ENCODE data around the gene WWOX.

Gene WWOX

DNA sequence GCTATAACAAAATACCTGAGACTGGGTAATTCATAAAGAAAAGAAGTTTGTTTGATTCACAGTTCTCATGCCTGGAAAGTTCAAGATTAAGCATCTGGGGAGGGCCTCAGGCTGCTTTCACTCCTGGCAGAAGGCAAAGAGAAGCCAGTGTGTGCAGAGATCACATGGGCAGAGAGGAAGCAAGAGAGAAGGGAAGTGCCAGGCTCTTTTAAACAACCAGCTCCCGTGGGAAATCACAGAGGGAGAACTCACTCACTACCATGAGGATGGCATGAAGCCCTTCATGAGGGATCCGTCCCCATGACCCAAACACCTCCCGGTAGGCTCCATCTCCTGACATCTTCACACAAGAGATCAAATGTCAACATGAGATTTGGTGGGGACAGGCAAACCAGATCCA lies 999.5 kb downstream of the WWOX start:
- Histone ChIP-seq H3K9me3 (replicated peaks; ENCODE audit: insufficient read depth, low read length) (no peaks in the 10 kb centered on the region), H3K4me1 (ENCODE audit: low read length) (no peaks in the 10 kb centered on the region), H3F3A (ENCODE audit: insufficient read depth, low read length) (no peaks in the 10 kb centered on the region), H3K4me2 (ENCODE audit: low read depth, low read length) (no peak overlapping the region), H3K27ac (ENCODE audit: low read length) (no peak overlapping the region), H3K27me3 (replicated peaks; ENCODE audit: insufficient read depth, low read length) (no peaks in the 10 kb centered on the region), H3K9ac (ENCODE audit: low read length) (no peak overlapping the region), H3K9me2 (replicated peaks; ENCODE audit: insufficient read depth, low read length) (no peaks in the 10 kb centered on the region), H2AFZ (ENCODE audit: low read length) (no peak overlapping the region), H4K20me1 (ENCODE audit: insufficient read depth, low read length) (no peaks in the 10 kb centered on the region), H3K79me2 (ENCODE audit: low read length) (no peaks in the 10 kb centered on the region), H3K4me3 (ENCODE audit: low read length) (no peak overlapping the region), H3K36me3 (replicated peaks; ENCODE audit: insufficient read depth, low read length) (no peaks in the 10 kb centered on the region)
- TF ChIP-seq EZH2phosphoT487 (IDR thresholded peaks at IDR 0.05; ENCODE audit: low read length) (no peak), EZH2 (optimal IDR thresholded peaks at IDR 0.05; ENCODE audit: low read depth, low read length) (no peak)
- TF ChIP-seq, protein P1, sequence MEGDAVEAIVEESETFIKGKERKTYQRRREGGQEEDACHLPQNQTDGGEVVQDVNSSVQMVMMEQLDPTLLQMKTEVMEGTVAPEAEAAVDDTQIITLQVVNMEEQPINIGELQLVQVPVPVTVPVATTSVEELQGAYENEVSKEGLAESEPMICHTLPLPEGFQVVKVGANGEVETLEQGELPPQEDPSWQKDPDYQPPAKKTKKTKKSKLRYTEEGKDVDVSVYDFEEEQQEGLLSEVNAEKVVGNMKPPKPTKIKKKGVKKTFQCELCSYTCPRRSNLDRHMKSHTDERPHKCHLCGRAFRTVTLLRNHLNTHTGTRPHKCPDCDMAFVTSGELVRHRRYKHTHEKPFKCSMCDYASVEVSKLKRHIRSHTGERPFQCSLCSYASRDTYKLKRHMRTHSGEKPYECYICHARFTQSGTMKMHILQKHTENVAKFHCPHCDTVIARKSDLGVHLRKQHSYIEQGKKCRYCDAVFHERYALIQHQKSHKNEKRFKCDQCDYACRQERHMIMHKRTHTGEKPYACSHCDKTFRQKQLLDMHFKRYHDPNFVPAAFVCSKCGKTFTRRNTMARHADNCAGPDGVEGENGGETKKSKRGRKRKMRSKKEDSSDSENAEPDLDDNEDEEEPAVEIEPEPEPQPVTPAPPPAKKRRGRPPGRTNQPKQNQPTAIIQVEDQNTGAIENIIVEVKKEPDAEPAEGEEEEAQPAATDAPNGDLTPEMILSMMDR (IDR thresholded peaks at IDR 0.05; ENCODE audit: low read length), result no peak
- DNase-seq, result no peak

DNA sequence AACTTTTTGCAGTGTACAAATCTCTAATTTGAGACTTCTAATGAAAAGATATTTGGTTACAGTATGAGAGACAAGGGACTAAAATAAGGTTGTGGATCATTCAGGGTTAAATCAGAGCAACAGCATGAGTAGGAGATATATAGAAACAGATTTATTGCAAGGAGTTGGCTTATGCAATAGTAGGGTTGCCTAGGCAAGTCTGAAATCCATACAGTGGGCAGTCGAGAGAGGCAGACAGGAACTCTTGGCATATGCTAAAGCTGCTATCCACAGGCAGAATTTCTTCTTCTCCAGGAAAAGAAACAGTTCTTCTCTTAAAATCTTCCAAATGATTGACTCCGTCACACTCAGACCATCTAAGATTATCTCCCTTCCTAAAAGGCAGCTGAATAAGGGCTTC lies 1000.3 kb downstream of the WWOX start:
- H4K20me1 ChIP-seq (ENCODE audit: insufficient read depth, low read length), result no peaks in the 10 kb centered on the region
- TF ChIP-seq, protein P1 (IDR thresholded peaks at IDR 0.05; ENCODE audit: low read length), result no peak
- TF ChIP-seq EZH2 (optimal IDR thresholded peaks at IDR 0.05; ENCODE audit: low read depth, low read length) (no peak), EZH2phosphoT487 (IDR thresholded peaks at IDR 0.05; ENCODE audit: low read length) (no peak)

DNA sequence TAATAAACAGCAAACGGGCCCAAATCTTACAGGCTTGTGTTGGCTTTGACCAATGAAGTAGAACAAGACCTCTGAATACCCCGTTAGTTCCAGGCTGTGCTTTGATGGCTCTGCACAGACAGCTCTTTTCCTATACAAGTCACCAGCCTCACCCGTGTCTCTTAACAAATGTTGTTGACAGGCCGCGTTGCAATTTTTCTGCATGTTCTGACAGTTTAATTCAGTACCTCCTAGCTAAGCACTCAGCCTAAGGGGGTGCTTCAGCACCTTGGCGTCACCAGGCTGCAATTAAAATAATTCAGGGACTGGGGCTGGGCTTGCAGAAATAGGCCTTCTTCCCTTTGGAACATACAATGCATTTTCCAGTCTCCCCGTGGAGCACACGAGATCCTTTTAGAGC lies 1001.0 kb downstream of the WWOX start:
- no peak overlapping the region for H3K4me2 ChIP-seq (ENCODE audit: low read depth, low read length)
- no peaks in the 10 kb centered on the region for H3K9me2 ChIP-seq (replicated peaks; ENCODE audit: insufficient read depth, low read length)
- no peak overlapping the region for H3K9ac ChIP-seq (ENCODE audit: low read length)
- H3K27ac ChIP-seq (ENCODE audit: low read length), result no peak overlapping the region
- TF ChIP-seq EZH2 (optimal IDR thresholded peaks at IDR 0.05; ENCODE audit: low read depth, low read length) (no peak), EZH2phosphoT487 (IDR thresholded peaks at IDR 0.05; ENCODE audit: low read length) (no peak)
- TF ChIP-seq, protein P1 (IDR thresholded peaks at IDR 0.05; ENCODE audit: low read length), result no peak
- H3K4me1 ChIP-seq (ENCODE audit: low read length), result no peaks in the 10 kb centered on the region
- no peaks in the 10 kb centered on the region for H3K79me2 ChIP-seq (ENCODE audit: low read length)
- no peak for DNase-seq
- H4K20me1 ChIP-seq (ENCODE audit: insufficient read depth, low read length), result no peaks in the 10 kb centered on the region
- H3K27me3 ChIP-seq (replicated peaks; ENCODE audit: insufficient read depth, low read length), result no peaks in the 10 kb centered on the region
- H3K4me3 ChIP-seq (ENCODE audit: low read length), result no peak overlapping the region
- H3F3A ChIP-seq (ENCODE audit: insufficient read depth, low read length), result no peaks in the 10 kb centered on the region
- no peaks in the 10 kb centered on the region for H3K9me3 ChIP-seq (replicated peaks; ENCODE audit: insufficient read depth, low read length)
- no peaks in the 10 kb centered on the region for H3K36me3 ChIP-seq (replicated peaks; ENCODE audit: insufficient read depth, low read length)
- no peak overlapping the region for H2AFZ ChIP-seq (ENCODE audit: low read length)

More for the DNA sequence above, 1000.3 kb downstream of the WWOX start:
- Histone ChIP-seq H3K9me3 (replicated peaks; ENCODE audit: insufficient read depth, low read length) (no peaks in the 10 kb centered on the region), H3K79me2 (ENCODE audit: low read length) (no peaks in the 10 kb centered on the region), H3K27me3 (replicated peaks; ENCODE audit: insufficient read depth, low read length) (no peaks in the 10 kb centered on the region), H2AFZ (ENCODE audit: low read length) (no peak overlapping the region), H3K9me2 (replicated peaks; ENCODE audit: insufficient read depth, low read length) (no peaks in the 10 kb centered on the region), H3F3A (ENCODE audit: insufficient read depth, low read length) (no peaks in the 10 kb centered on the region), H3K9ac (ENCODE audit: low read length) (no peak overlapping the region), H3K4me1 (ENCODE audit: low read length) (no peaks in the 10 kb centered on the region), H3K36me3 (replicated peaks; ENCODE audit: insufficient read depth, low read length) (no peaks in the 10 kb centered on the region), H3K4me3 (ENCODE audit: low read length) (no peak overlapping the region), H3K4me2 (ENCODE audit: low read depth, low read length) (no peak overlapping the region), H3K27ac (ENCODE audit: low read length) (no peak overlapping the region)
- DNase-seq, result no peak

All from MM.1S (cell line).